HepG2 (cell line): ENCODE results near the gene TEKT3. TPM values are rescaled to one million over a fixed set of nuclear protein-coding genes. Genes with fewer than 3 reads are reported as not detected.

ENCODE experiments used
- ATAC-seq: fragments of 200-7000 bp; cut with Tn5 transposase; 3 replicates; pipeline ENCODE4 v1.9.1; 2020; ENCODE audit warnings: mild to moderate bottlenecking, moderate library complexity
- BruUV-seq: library from RNA; stranded (reverse); fragments of 400-500 nt; replicated peaks from 2 replicates; lab custom pipeline; 2021; lab: Mats Ljungman, UMichigan
- CTCF ChIA-PET: fragments of 300-600 bp; formaldehyde crosslinking; extraction: SDS; loops from one replicate; lab custom pipeline; 2021; ENCODE audit warnings: low total read pairs, inconsistent platforms, low intra/inter-chr PET ratio; lab: Yijun Ruan, JAX
- POLR2A ChIA-PET: fragments of 350-600 bp; sonication (Branson Sonifier 250); formaldehyde crosslinking; loops from one replicate; lab custom pipeline; 2020; ENCODE audit warnings: antibody characterized with exemption, inconsistent platforms; lab: Yijun Ruan, JAX
- DNase-seq: peaks from one replicate; pipeline ENCODE4 v3.0.0-alpha.2; 2015; ENCODE audit warnings: low spot score
- FAIRE-seq: peaks from 3 replicates; lab custom pipeline; 2011; peaks lifted over from hg19 to GRCh38; lab: Jason Lieb, UNC
- H2AFZ ChIP-seq: one replicate; pipeline ENCODE4 v1.6.1; 2011; ENCODE audit warnings: low read length, inconsistent platforms
- H3K27ac ChIP-seq: fragments of 300-600 bp; 3 replicates; pipeline ENCODE4 v1.8.0; 2011; ENCODE audit warnings: mixed run types, mild to moderate bottlenecking, mixed read lengths, low read length, inconsistent platforms; ENCODE audit not compliant: insufficient read depth; ENCODE audit errors: extremely low read length
- H3K27me3 ChIP-seq, 2 experiments: fragments of 200-600 bp in 1 of 2; 2 replicates in 1 of 2; 3 replicates in 1 of 2; pipeline versions ENCODE4 v1.6.0 to v1.8.0; 2011; ENCODE audit warnings: low read length in 2 of 2, mild to moderate bottlenecking in 2 of 2, moderate library complexity in 2 of 2, inconsistent platforms in 1 of 2; ENCODE audit not compliant: insufficient read depth in 2 of 2, control insufficient read depth in 1 of 2
- H3K36me3 ChIP-seq, 2 experiments: fragments of 200-600 bp in 1 of 2; replicated peaks in 1 of 2; 2 replicates in 1 of 2; 3 replicates in 1 of 2; pipeline versions ENCODE4 v1.5.1 to v1.8.0; 2011; ENCODE audit warnings: low read length in 2 of 2, inconsistent platforms in 1 of 2; ENCODE audit not compliant: insufficient read depth in 2 of 2, control insufficient read depth in 1 of 2
- H3K4me1 ChIP-seq: 2 replicates; pipeline ENCODE4 v1.5.1; 2012; ENCODE audit warnings: low read length, inconsistent platforms; ENCODE audit not compliant: insufficient read depth
- H3K4me2 ChIP-seq: 2 replicates; pipeline ENCODE4 v1.6.0; 2011; ENCODE audit warnings: low read depth, low read length, inconsistent platforms
- H3K4me3 ChIP-seq, 3 experiments: fragments of 200-600 bp in 1 of 3; sonication (generic), shearing (Covaris generic) in 1 of 3; replicated peaks in 1 of 3; 2 replicates each; pipeline ENCODE4 v1.5.1; 2011 to 2016; ENCODE audit warnings: low read length in 3 of 3, inconsistent platforms in 2 of 3, low read depth in 2 of 3, mild to moderate bottlenecking in 2 of 3, control low read depth in 1 of 3, mixed read lengths in 1 of 3; ENCODE audit not compliant: insufficient read depth in 1 of 3
- H3K79me2 ChIP-seq: one replicate; pipeline ENCODE4 v1.6.1; 2011; ENCODE audit warnings: low read length, inconsistent platforms; ENCODE audit not compliant: insufficient read depth
- H3K9ac ChIP-seq: 2 replicates; pipeline ENCODE4 v1.6.0; 2011; ENCODE audit warnings: mild to moderate bottlenecking, low read depth, low read length, inconsistent platforms; ENCODE audit not compliant: insufficient read depth
- H3K9me3 ChIP-seq: 2 replicates; pipeline ENCODE4 v1.5.1; 2012; ENCODE audit warnings: mild to moderate bottlenecking, low read length
- H4K20me1 ChIP-seq: 2 replicates; pipeline ENCODE4 v1.6.0; 2011; ENCODE audit warnings: inconsistent platforms, mild to moderate bottlenecking, low read length, moderate library complexity; ENCODE audit not compliant: insufficient read depth
- ARID2 ChIP-seq: sonication (generic); formaldehyde crosslinking; IDR thresholded peaks from 2 replicates; pipeline ENCODE4 v1.8.1; 2022; ENCODE audit warnings: mild to moderate bottlenecking, missing genetic modification reagents, borderline replicate concordance
- MAFK ChIP-seq, 2 experiments: IDR thresholded peaks in 1 of 2; conservative IDR thresholded peaks in 1 of 2; 2 replicates each; pipeline ENCODE4 v1.6.1; 2011; ENCODE audit warnings: improper control_type of control experiment in 2 of 2, low read length in 2 of 2
- NR2F6 ChIP-seq, 2 experiments: IDR thresholded peaks; 2 replicates each; pipeline ENCODE4 v1.6.1; 2016; ENCODE audit warnings: antibody characterized with exemption in 1 of 2, mild to moderate bottlenecking in 1 of 2
- SMARCC2 ChIP-seq: fragments of 450-650 bp; IDR thresholded peaks from 2 replicates; pipeline ENCODE4 v1.6.1; 2017; ENCODE audit warnings: antibody characterized with exemption, mild to moderate bottlenecking
- SMARCE1 ChIP-seq: fragments of 450-650 bp; IDR thresholded peaks from 2 replicates; pipeline ENCODE4 v1.6.1; 2017; ENCODE audit warnings: borderline replicate concordance
- SMC3 ChIP-seq: IDR thresholded peaks from 2 replicates; pipeline ENCODE4 v1.6.1; 2011; ENCODE audit warnings: low read length, improper control_type of control experiment
- YEATS4 ChIP-seq: sonication (generic); formaldehyde crosslinking; IDR thresholded peaks from 2 replicates; pipeline ENCODE4 v1.4.0; 2020; ENCODE audit warnings: missing genetic modification reagents, borderline replicate concordance
- ZEB1 ChIP-seq: IDR thresholded peaks from 2 replicates; pipeline ENCODE4 v1.6.1; 2012; ENCODE audit warnings: mild to moderate bottlenecking, low read depth, inconsistent platforms; ENCODE audit not compliant: insufficient replicate concordance
- ZNF253 ChIP-seq: sonication (generic); formaldehyde crosslinking; IDR thresholded peaks from 2 replicates; pipeline ENCODE4 v1.8.0; 2022; ENCODE audit warnings: mild to moderate bottlenecking, missing genetic modification reagents, borderline replicate concordance
- ZNF629 ChIP-seq: sonication (generic); formaldehyde crosslinking; conservative IDR thresholded peaks from 2 replicates; pipeline ENCODE4 v1.5.0; 2020; ENCODE audit warnings: missing genetic modification reagents
- WGBS: methylation state at CpG from one replicate; pipeline ENCODE4 v1.1.6; 2017; ENCODE audit warnings: low lambda C conversion rate; 5-methylcytosine and 5-hydroxymethylcytosine counted together
- in situ Hi-C: cut with HindIII; loops from 2 replicates; pipeline ENCODE4 v1.10.0; 2017; ENCODE audit warnings: low pct_unique_long_range_greater_than_20kb; ENCODE audit not compliant: extremely low pct_ligation_motif_present
- intact Hi-C: fragments of 100-400 bp; cut with micrococcal nuclease; formaldehyde crosslinking; loops from one replicate; pipeline ENCODE4 v1.10.0; 2022; ENCODE audit not compliant: unreplicated experiment
- polyA plus RNA-seq, 8 experiments: library from polyadenylated mRNA; depleted of rRNA in 3 of 8; stranded (reverse) in 7 of 8; unstranded in 1 of 8; fragments of >200 nt; fragmentation: Illumina TruSeq in 4 of 8; extraction: Trizol in 4 of 8; gene quantifications; 2 replicates each; pipeline versions ENCODE4 v1.2.1 to v1.2.3, GENCODE V29; 2011 to 2016; ENCODE audit warnings: low read depth in 4 of 8, missing spikeins in 1 of 8, mixed read lengths in 1 of 8; ENCODE audit not compliant: insufficient read depth in 1 of 8
- total RNA-seq, 5 experiments: library from RNA; depleted of rRNA; stranded (reverse); fragments of >200 nt; fragmentation: Illumina TruSeq; extraction: Trizol; gene quantifications; 2 replicates each; pipeline ENCODE4 v1.2.3, GENCODE V29; 2016; ENCODE audit warnings: low read depth in 1 of 5

The TEKT3 gene
- total and polyA plus RNA-seq, 2 of the 13 experiments (the other 11 are each of a cell fraction or from before 2014, with no cell fraction given), result 0.58 to 0.82 TPM

DNA sequence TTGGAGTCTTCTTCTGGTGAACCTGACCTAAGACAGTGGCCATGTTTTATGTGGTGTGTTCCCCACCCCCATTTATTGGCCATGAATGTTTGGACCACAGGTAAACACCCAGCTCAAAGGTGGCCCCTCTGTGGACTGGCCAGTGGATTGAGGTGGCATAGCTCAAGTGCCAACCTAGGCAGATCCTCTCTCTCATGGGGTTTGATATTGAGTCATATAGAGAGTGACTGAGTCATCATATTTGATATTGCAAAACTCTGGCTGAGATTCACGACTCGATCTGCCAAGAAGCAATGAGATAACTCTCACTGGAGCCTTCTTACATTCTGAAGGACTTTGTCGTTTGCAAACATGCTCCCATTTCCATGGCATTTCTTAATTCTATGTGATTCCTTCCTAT is 10.5 kb upstream of the TEKT3 start:
- Histone ChIP-seq H4K20me1 (no peaks in the 10 kb centered on the region), H2AFZ (no peak overlapping the region), H3K9me3 (no peaks in the 10 kb centered on the region), H3K79me2 (no peaks in the 10 kb centered on the region), H3K27me3 (no peaks in the 10 kb centered on the region; a peak in 1 of 5 replicates), H3K4me2 (no peak overlapping the region), H3K4me3 (no peak overlapping the region), H3K36me3 (no peaks in the 10 kb centered on the region), H3K9ac (no peak overlapping the region), H3K4me1 (peaks cover 8% of the 10 kb centered on the region; the same call in 1 of the 2 replicates), H3K27ac (no peak overlapping the region)
- ATAC-seq (no peak), FAIRE-seq (no peak), DNase-seq (no peak)
- TF ChIP-seq ARID2 (CRISPR knock-in tag) (no peak), MAFK (conservative IDR thresholded peaks at IDR 0.05 in 1 of 2, IDR thresholded peaks at IDR 0.05 in 1 of 2; ENCODE audit: low read length in 2 of 2) (peak in 1 of 2 experiments; percentile 24; a peak in 1 of 4 replicates)
- WGBS, result 31% methylated on average over 3 of the region's 3 CpGs
- in situ Hi-C loops, result no loop called here
- ChIA-PET CTCF (no interaction called here), POLR2A (no interaction called here)
- intact Hi-C loops, result no loop called here
- no TSS peak for BruUV-seq

DNA sequence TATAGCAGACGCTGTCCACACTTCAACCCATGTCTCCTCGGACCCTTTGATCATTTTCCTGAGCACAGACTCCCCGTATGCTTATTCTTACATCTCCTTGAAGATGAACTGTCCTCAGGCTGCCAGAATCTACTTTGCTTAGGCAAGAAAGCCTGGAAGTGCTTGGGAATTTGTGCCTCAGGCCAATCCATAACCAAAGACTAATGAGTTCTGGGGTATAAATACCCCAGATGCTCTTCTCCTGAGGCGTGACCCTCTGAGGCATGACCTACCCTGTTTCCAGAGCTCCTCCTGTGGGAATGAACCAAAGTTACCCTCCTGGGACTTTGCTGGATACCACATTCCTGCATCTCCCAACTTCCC is 10.1 kb upstream of the TEKT3 start:
- in situ Hi-C loops (no loop called here), intact Hi-C loops (no loop called here)
- ChIA-PET CTCF (no interaction called here), POLR2A (no interaction called here)
- no peaks in the 10 kb centered on the region for H3K79me2 ChIP-seq
- H3K27me3 ChIP-seq, result no peaks in the 10 kb centered on the region; a peak in 1 of 5 replicates
- no peak overlapping the region for H2AFZ ChIP-seq
- no peak overlapping the region for H3K4me2 ChIP-seq
- H3K4me3 ChIP-seq, result no peak overlapping the region
- BruUV-seq, result no TSS peak
- peaks cover 8% of the 10 kb centered on the region; the same call in 1 of the 2 replicates for H3K4me1 ChIP-seq
- WGBS, result 17% methylated on average over 4 of the region's 4 CpGs
- H3K27ac ChIP-seq, result no peak overlapping the region
- TF ChIP-seq ZNF253 (CRISPR knock-in tag) (no peak), SMARCE1 (no peak), YEATS4 (no peak), SMC3 (no peak), SMARCC2 (no peak), ZEB1 (no peak), NR2F6 (IDR thresholded peaks at IDR 0.05) (no peak), NR2F6 (CRISPR knock-in tag; IDR thresholded peaks at IDR 0.05) (no peak), ZNF629 (CRISPR knock-in tag) (no peak)
- DNase-seq (no peak), FAIRE-seq (no peak), ATAC-seq (no peak)
- no peaks in the 10 kb centered on the region for H4K20me1 ChIP-seq
- no peaks in the 10 kb centered on the region for H3K36me3 ChIP-seq
- no peaks in the 10 kb centered on the region for H3K9me3 ChIP-seq
- no peak overlapping the region for H3K9ac ChIP-seq
